ENCODE data around the gene NDUFA12.
"Not testable (repeated sequence)": the region's sequence is repeated elsewhere in the genome, so short reads cannot be mapped to it uniquely, and the experiment has no call there.

Gene NDUFA12

DNA sequence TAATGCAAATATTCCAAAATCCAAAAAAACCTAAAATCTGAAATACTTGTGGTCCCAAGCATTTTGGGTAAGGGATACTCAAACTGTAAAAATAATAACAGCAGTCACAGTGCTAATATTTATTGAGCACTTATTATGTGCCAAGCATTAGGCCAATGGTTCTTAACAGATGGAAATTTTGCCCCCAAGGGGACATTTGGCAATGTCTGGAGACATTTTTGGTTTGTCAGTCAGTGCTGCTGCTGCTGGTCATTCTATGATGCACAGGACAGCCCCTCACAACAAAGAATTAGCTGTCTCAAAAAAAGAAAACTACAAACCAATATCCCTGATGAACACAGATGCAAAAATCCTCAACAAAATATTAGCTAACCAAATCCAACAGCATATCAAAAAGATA is 5.8 kb downstream of the NDUFA12 start:
- TF ChIP-seq, protein P1, sequence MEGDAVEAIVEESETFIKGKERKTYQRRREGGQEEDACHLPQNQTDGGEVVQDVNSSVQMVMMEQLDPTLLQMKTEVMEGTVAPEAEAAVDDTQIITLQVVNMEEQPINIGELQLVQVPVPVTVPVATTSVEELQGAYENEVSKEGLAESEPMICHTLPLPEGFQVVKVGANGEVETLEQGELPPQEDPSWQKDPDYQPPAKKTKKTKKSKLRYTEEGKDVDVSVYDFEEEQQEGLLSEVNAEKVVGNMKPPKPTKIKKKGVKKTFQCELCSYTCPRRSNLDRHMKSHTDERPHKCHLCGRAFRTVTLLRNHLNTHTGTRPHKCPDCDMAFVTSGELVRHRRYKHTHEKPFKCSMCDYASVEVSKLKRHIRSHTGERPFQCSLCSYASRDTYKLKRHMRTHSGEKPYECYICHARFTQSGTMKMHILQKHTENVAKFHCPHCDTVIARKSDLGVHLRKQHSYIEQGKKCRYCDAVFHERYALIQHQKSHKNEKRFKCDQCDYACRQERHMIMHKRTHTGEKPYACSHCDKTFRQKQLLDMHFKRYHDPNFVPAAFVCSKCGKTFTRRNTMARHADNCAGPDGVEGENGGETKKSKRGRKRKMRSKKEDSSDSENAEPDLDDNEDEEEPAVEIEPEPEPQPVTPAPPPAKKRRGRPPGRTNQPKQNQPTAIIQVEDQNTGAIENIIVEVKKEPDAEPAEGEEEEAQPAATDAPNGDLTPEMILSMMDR (IDR thresholded peaks at IDR 0.05; ENCODE audit: borderline replicate concordance, control extremely low read depth, extremely low read depth, insufficient read depth, missing control alignments): no peak
- in situ Hi-C loops (cut with MboI; ENCODE audit: low sequenced_read_pairs, unreplicated experiment): no loop called here
- no peak for DNase-seq (ENCODE audit: low spot score)

DNA sequence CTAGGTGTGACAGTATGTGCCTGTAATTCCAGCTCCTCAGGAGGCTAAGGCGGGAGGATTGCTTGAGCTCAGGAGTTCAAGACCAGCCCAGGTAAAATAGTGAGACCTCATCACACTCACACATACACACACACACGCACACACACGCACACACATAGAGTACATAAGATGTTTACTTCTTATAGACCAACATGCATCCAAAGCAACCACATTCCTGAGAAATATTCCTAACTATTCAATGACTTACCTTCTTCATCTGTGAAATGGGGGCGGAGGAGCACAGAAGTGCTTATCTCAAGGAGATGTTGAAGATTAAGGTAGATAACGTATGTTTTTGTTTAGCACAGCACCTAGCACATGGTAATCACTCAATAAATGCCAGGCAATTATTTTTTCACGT is 6.4 kb downstream of the NDUFA12 start:
- TF ChIP-seq, protein P1 (IDR thresholded peaks at IDR 0.05; ENCODE audit: borderline replicate concordance, control extremely low read depth, extremely low read depth, insufficient read depth, missing control alignments): no peak
- no peak for DNase-seq (ENCODE audit: low spot score)
- in situ Hi-C loops (cut with MboI; ENCODE audit: low sequenced_read_pairs, unreplicated experiment): no loop called here

DNA sequence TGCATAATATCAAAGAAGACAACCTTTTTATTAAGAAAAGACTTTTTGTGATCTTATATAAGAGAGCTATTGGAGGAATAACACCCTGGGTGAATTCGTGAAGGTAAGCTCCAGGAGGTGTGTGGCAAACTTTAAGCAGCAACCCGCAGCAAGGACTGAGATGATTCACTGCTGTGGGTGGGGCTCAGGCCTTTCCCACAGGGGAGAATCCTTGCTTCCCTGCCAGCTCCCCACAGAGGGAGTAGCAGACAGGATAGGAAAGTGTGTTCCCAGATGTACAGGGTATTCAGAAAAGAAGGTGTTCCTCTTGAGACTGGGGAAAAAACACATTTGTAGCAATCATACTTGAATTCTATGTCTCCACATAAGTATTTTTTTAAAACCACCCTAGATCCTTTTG is 9.2 kb downstream of the NDUFA12 start:
- in situ Hi-C loops (cut with MboI; ENCODE audit: low sequenced_read_pairs, unreplicated experiment): no loop called here
- DNase-seq (ENCODE audit: low spot score): no peak

DNA sequence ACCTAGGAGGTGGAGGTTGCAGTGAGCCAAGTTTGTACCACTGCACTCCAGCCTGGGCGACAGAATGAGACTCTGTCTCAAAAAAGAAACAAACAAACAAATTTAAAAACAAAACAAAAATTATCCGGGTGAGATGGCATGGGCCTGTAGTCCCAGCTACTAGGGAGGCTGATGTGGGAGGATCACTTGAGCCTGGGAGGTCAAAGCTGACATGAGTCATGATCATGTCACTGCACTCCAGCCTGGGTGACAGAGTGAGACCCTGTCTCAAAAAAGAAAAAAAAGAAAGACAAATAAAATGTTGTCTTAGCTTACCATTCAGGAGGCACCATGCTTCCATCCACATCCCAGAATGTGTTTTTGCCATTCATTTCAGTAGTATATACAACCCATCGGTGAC is 9.6 kb downstream of the NDUFA12 start:
- in situ Hi-C loops (cut with MboI; ENCODE audit: low sequenced_read_pairs, unreplicated experiment); DNase-seq (ENCODE audit: low spot score): not testable (repeated sequence)

More for the DNA sequence above, 9.2 kb downstream of the NDUFA12 start:
- TF ChIP-seq, protein P1 (IDR thresholded peaks at IDR 0.05; ENCODE audit: borderline replicate concordance, control extremely low read depth, extremely low read depth, insufficient read depth, missing control alignments): no peak

DNA sequence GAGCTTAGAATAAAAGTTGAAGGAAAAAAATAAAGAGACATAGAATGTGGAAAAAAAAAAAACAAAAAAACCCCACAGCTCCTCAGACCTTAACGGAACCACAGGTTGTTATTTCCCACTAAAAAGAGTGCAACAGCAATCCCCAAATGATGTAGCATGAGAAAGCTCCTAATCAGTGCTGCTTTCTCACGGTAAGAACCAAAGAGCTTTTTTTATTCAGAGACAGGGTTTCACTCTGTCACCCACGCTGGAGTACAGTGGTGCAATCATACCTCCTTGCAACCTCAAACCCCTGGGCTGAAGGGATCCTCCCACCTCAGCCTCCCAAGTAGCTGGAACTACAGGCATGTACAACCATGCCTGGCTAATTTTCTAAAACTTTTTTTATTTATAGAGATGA is 13.3 kb downstream of the NDUFA12 start:
- peak; percentile 36 for DNase-seq (ENCODE audit: low spot score)
- TF ChIP-seq, protein P1 (IDR thresholded peaks at IDR 0.05; ENCODE audit: borderline replicate concordance, control extremely low read depth, extremely low read depth, insufficient read depth, missing control alignments): no peak
- in situ Hi-C loops (cut with MboI; ENCODE audit: low sequenced_read_pairs, unreplicated experiment): no loop called here

DNA sequence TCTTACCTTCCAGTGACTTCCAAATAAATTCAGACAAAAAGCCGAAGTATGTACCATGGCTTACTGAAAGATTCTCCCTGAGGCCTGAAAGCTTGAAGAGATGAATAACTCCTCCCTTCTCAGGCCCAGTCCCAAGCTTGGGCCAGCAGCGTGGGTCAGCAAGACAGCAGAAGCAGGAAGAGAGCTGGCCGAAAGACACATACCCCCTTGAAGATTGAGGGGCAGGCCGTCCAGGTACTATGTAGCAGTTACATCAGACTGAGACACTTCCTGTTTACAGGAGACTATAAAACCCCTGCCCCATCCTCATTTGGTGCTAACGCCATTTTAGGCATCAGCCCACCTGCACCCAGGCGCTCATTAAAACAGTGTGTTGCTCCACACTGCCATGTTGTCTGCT is 15.0 kb downstream of the NDUFA12 start:
- TF ChIP-seq, protein P1 (IDR thresholded peaks at IDR 0.05; ENCODE audit: borderline replicate concordance, control extremely low read depth, extremely low read depth, insufficient read depth, missing control alignments): no peak
- in situ Hi-C loops (cut with MboI; ENCODE audit: low sequenced_read_pairs, unreplicated experiment): no loop called here
- no peak for DNase-seq (ENCODE audit: low spot score)

DNA sequence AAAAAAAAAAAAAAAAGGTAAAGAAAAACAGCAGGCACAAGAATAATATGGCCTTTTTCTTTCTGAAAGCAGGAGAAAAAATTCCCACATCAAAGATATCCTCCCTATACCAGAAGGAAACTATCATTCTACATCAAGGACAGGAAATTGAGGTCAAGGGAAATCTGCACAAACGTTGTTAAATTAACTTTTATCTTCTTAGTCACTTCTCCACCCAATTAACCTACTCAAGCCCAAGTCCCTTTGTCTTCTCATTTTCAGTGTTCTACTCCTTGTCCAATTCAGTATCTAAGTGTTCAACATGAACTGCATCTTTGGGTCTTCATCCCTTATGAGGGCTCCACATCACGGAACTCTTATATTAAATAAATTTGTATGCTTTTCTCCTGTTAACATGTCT is 15.7 kb downstream of the NDUFA12 start:
- DNase-seq (ENCODE audit: low spot score): no peak
- TF ChIP-seq, protein P1 (IDR thresholded peaks at IDR 0.05; ENCODE audit: borderline replicate concordance, control extremely low read depth, extremely low read depth, insufficient read depth, missing control alignments): no peak
- in situ Hi-C loops (cut with MboI; ENCODE audit: low sequenced_read_pairs, unreplicated experiment): no loop called here

Data from GM13976 (cell line).